ENCODE results near the gene CHCHD6.

The CHCHD6 gene

DNA sequence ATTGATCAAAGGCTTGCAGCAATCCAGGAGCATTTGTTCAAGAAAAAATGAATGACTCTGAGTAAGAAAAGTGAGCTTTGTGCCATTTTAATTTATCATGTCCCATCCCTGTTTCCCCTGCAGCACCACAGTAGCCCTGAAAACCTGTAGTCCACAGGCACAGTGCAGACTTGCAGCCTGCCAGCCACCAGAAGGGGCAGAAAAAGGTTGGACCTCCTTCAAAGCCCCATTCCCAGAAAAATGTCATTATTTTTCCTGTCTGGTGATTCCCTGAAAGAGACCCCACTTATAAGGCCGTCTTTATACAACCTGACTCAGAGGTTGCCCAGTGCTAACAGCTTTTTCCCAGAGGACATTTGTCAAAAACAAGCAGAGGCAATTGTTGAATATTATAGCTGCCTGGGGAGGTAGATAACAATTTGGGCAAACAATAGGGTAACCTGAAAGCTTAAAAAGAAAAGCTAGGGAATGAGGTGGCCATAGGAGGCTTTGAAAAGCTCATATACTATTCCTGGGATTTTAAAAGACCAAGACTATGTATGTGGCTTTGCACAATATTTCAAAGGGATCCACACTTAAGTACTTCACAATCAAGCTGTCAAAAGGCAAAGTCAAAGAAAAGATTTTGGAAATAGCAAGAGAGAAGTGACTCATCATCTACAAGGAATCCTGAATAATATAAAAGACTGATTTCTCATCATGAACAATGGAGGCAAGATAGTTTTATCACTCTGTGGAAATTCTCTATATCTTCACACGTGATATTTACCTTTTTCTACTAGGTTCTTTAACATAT lies 142.1 kb downstream of the CHCHD6 start:
- no peak for DNase-seq (ENCODE audit: low read depth, low spot score)
- H3K4me3 ChIP-seq (ENCODE audit: low read length), result no peak overlapping the region

DNA sequence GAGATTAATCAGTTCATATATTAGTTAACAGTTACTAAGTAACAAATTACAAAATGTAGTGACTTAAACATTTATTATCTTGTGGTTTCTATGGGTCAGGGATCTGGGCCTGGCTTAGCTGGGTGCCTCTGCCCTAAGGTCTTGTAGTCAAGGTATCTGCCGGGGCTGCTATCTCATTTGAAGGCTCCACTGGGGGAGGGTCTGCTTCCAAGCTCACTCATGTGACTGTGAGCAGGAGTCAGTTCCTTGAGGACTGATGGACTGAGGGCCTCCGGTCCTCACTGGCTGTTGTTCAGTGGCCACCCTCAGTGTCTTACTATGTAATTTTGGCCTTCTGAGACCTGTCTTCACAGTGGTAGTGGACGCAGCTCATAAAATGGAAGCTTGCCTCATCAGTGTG lies 143.0 kb downstream of the CHCHD6 start:
- no peak overlapping the region for H3K4me3 ChIP-seq (ENCODE audit: low read length)
- DNase-seq (ENCODE audit: low read depth, low spot score), result no peak

GRCh38 chr3:126848991-126849390 lies 145.0 kb downstream of the CHCHD6 start:
- DNase-seq (ENCODE audit: low read depth, low spot score), result no peak
- no peak overlapping the region for H3K4me3 ChIP-seq (ENCODE audit: low read length)

GRCh38 chr3:126849768-126850167 lies 145.7 kb downstream of the CHCHD6 start:
- no peak overlapping the region for H3K4me3 ChIP-seq (ENCODE audit: low read length)
- no peak for DNase-seq (ENCODE audit: low read depth, low spot score)

GRCh38 chr3:126850370-126851085 lies 146.5 kb downstream of the CHCHD6 start:
- no peak overlapping the region for H3K4me3 ChIP-seq (ENCODE audit: low read length)
- DNase-seq (ENCODE audit: low read depth, low spot score), result no peak

DNA sequence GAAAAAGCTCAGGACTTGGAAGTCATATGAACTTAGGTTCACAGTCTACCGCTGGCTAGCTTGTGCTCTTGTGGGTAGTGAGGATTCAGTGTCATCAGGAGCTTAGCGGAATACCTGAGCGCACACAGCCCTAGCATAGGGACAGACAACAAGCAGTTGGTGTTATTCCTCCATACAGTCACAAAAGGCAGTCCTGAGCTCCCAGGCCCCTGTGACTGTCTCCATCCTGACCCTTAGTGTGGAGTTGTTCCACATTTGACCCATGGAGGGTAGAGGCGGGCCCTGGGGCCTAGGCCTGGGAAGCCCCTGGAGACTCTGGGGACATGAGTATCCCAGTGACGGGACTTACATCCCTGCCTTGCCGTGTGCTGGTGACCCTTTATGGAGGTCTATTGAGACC lies 147.3 kb downstream of the CHCHD6 start:
- no peak for DNase-seq (ENCODE audit: low read depth, low spot score)
- no peak overlapping the region for H3K4me3 ChIP-seq (ENCODE audit: low read length)

- no peak for DNase-seq (ENCODE audit: low read depth, low spot score)
Observed at GRCh38 chr3:126851934-126852333, 147.9 kb downstream of the CHCHD6 start.

DNA sequence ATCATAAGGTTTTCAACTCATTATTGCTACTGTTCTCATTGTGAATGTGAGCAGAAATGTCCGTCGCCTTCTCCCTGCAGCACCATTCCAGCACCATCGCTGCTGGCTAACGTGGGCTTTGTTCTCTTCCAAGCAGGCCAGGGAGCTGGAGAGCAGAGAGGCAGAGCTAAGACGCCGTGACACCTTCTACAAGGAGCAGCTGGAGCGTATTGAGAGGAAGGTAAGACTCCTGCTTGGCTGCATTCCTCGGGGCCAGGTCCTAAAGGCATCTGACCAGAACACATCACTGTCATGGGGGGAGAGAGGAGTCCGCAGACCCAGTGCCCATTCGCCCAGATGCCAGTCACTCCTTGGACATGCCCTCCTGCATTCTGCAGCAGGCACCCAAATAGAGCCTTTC lies 148.5 kb downstream of the CHCHD6 start:
- no peak overlapping the region for H3K4me3 ChIP-seq (ENCODE audit: low read length)
- no peak for DNase-seq (ENCODE audit: low read depth, low spot score)

More at GRCh38 chr3:126851934-126852333, 147.9 kb downstream of the CHCHD6 start:
- H3K4me3 ChIP-seq (ENCODE audit: low read length), result no peak overlapping the region

- H3K4me3 ChIP-seq (ENCODE audit: low read length), result no peak overlapping the region
- no peak for DNase-seq (ENCODE audit: low read depth, low spot score)
Observed at GRCh38 chr3:126854666-126855065, 150.6 kb downstream of the CHCHD6 start.

GRCh38 chr3:126855374-126855773 lies 151.3 kb downstream of the CHCHD6 start:
- no peak overlapping the region for H3K4me3 ChIP-seq (ENCODE audit: low read length)
- no peak for DNase-seq (ENCODE audit: low read depth, low spot score)

DNA sequence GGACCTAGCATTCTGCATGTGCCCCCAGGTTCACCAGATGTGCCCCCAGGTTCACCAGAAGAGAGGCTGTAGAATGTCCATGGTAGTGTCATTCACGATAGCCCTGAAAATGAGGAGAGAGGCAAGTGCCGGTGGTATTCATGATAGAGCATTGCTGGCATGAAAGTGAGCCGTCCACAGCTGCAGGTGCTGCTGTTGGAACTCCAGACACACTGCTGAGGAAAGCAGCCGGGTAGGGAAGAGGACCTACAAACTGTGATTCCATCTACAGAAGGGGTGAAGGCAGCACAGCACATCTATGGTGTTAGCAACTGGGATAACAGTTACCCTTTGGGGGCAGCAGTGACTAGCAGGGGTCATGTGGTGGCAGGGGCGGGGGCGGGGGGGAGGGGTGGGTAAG lies 153.9 kb downstream of the CHCHD6 start:
- no peak for DNase-seq (ENCODE audit: low read depth, low spot score)
- H3K4me3 ChIP-seq (ENCODE audit: low read length), result no peak overlapping the region

DNA sequence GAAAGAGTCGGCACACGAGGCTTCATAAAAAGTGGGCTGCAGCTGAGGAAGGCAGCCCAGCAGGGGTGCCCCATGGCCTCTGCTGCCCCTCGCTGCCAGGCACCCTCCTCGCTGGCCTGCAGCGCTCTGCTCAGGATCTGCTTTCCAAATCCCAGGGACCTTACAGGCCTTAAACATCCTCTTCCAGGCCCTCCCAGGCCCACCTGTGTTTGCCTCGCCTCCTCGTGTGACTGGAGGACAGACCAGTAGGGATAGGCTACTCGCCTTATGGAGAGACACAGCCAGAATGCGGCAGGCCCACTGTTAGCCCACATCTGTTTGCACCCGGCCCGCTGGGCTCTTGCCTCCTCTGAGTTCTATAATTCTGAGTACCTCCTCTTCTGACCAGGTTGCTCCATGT lies 154.4 kb downstream of the CHCHD6 start:
- no peak overlapping the region for H3K4me3 ChIP-seq (ENCODE audit: low read length)
- DNase-seq (ENCODE audit: low read depth, low spot score), result no peak

DNA sequence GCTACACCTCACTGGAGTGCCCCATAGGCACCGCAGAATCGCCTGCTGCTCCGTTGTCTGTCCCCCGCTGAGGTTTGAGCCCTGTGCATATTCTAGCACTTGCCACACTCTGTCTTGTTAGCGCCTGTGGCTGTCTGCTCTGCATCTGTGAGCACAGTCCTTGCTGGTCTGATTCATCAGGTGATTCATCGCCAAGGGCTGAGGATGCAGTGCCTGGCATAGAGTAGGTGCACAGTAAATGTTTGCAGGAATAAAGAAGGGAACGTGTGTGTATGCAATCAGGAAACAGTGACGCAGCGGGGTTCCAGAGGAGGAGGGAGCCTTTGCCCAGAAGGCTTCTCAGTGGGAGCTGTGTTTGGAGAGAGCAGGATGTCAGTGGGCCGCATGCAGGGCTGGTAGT lies 154.8 kb downstream of the CHCHD6 start:
- H3K4me3 ChIP-seq (ENCODE audit: low read length), result no peak overlapping the region
- no peak for DNase-seq (ENCODE audit: low read depth, low spot score)

DNA sequence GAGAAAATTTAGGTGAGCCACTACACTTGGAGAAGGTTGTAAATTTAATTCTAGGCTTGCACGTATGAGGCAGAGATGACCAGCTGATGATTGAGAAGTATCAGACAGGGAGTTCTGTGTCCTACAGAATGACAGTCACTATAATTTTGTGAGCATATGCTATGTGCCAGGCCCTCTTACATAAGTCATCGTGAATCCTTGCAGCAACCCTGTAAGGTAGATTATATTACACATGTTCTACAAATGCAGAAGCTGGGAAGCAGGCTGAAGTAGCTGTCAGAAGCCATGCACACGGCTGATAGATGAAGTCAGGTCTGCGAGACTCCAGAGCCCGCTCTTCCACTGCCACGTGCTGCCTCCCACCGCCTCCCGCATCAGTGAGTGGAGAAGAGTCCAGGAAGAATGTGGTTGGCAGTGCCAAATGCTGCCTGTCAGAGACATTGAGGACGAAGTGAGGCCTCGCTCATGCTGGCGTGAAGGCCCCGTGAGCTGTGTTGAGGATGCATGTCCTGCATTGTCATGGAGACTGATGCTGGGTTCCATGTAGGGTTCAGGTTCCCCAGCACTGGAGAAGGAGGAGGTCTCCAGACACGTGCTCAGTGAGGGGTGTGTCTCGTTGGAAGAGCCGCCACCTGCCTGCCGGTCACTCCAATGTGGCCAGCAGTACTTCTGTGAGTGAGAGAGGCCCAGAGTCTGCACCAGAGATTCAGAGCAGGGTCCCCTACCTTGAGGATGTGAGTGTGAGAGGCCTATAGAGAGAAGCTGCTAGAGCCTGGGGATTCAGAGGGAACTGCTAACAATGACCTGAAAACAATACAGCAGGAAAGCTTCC lies 155.6 kb downstream of the CHCHD6 start:
- H3K4me3 ChIP-seq (ENCODE audit: low read length), result no peak overlapping the region
- DNase-seq (ENCODE audit: low read depth, low spot score), result no peak

DNA sequence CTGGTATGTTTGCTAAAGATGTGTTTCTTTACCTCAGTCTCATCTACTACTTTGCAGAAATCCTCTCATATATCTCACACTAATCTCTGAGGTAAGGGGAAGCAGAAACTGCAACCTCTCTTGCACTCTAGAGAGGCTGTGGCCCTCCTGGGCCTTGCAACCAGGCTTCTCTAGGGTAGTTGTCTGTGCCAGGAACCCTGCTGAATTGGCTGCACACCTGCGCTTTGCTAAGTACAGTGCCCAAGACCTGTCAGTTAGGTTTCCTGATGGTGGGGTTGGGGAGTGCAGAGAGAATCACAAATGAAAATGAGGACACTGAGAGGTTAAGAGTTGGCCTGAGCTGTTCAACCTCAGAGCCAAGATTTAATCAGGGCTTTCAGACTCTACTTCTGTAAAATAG lies 161.7 kb downstream of the CHCHD6 start:
- no peak for DNase-seq (ENCODE audit: low read depth, low spot score)
- H3K4me3 ChIP-seq (ENCODE audit: low read length), result no peak overlapping the region

GRCh38 chr3:126866175-126866759 lies 162.2 kb downstream of the CHCHD6 start:
- no peak for DNase-seq (ENCODE audit: low read depth, low spot score)
- no peak overlapping the region for H3K4me3 ChIP-seq (ENCODE audit: low read length)

DNA sequence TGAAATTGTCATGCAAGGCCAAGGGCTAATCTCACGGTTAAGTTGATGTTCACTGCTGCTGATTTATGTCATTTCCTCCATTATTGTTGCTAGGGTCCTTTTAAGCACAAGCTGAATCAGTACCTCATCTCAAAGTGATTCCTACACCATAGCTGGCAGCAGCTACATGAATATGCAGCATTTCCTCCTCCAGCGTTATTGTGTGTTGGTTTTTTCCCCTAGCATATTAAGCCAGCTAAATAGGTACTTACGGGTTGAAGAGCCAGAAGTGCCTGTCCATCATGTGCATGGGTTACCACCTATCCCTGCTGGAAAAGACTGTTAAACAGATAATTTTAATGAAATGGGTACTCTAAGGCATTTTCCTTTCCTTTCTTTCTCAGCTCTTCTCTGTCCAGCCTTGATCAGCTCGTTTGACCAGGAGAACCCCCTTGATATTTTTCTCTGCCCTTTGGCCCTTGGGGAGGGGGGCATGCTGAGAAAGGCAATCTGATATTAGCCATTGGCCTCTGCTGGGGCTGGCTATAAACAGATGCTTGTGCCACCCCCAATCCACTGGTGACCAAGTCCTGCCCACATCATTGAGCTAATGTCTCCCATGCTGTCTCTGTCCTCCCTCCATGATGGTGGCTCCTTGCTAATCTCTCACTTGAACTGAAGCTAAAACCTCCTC lies 163.3 kb downstream of the CHCHD6 start:
- no peak overlapping the region for H3K4me3 ChIP-seq (ENCODE audit: low read length)
- DNase-seq (ENCODE audit: low read depth, low spot score), result no peak

DNA sequence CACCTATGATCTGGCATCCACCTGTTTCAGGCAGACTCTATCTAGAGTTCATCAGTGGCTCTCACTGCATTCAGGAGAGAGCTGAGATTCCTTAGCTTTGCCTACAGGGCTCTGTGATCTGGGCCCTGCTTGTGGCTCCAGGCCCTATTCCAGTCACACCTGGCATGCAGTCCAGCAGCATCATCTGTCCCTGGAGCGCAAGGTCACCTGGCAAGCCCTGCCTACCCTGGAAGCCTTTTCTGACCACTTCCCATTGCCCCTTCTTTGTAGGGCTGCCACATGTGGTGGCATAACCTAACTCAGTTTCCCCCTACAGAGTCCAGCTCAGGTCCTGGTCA lies 163.8 kb downstream of the CHCHD6 start:
- no peak for DNase-seq (ENCODE audit: low read depth, low spot score)

DNA sequence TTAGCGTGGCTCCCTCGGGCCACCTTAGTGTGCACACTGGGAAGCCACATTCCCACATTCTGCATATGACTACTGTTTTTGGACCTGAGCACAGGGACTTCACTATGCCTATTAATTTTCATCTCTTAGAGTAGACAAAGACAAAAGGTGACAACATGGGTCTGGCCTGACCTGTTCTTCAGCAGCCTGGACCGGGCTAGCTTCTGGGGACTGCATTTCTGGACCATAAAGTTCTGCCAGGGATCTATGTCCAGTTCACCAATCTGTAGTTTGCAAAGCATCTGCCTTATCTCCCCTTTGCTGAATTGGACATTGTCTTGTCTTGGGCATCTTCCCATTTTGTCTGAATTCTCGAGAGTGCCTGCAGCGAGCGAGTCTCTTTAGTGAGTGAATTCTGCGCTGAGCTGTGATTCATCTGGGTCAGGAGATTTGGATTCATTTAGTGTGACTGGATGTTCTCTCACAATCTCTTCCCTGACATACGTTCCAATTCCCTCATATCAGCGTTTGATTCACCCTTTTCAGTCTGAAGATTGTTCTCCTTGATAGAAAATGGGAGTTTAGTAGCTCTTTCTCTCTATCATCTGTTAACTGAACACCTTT lies 166.7 kb downstream of the CHCHD6 start:
- DNase-seq (ENCODE audit: low read depth, low spot score), result no peak
- H3K4me3 ChIP-seq (ENCODE audit: low read length), result no peak overlapping the region

More for the DNA sequence above, 163.8 kb downstream of the CHCHD6 start:
- H3K4me3 ChIP-seq (ENCODE audit: low read length), result no peak overlapping the region
